Mucosa of descending colon (tissue), 3 donors: ENCODE measurements around the gene TRMT61A. TPM values are rescaled to one million over a fixed set of nuclear protein-coding genes. Genes with fewer than 3 reads are reported as not detected.

Experiments
- ATAC-seq: fragments of 200-7000 bp; cut with Tn5 transposase; one replicate; pipeline ENCODE4 v1.9.1; 2020; ENCODE audit warnings: mild to moderate bottlenecking, moderate library complexity
- DNase-seq, 3 donors: peaks; one replicate each; pipeline ENCODE4 v3.0.0-alpha.2; 2020
- H3K36me3 ChIP-seq: fragments of 200-600 bp; one replicate; pipeline ENCODE4 v1.8.0; 2021; ENCODE audit warnings: low read depth, mild to moderate bottlenecking
- H3K4me1 ChIP-seq: fragments of 200-600 bp; one replicate; pipeline ENCODE4 v1.8.0; 2021; ENCODE audit warnings: low read depth, mild to moderate bottlenecking
- H3K4me3 ChIP-seq: fragments of 200-600 bp; one replicate; pipeline ENCODE4 v1.8.0; 2021; ENCODE audit warnings: mild to moderate bottlenecking
- H3K9me3 ChIP-seq: fragments of 200-600 bp; one replicate; pipeline ENCODE4 v1.8.0; 2021; ENCODE audit warnings: mild to moderate bottlenecking
- intact Hi-C, 2 donors: fragments of 100-400 bp; cut with DNase I in 1 of 2; cut with micrococcal nuclease in 1 of 2; formaldehyde crosslinking; loops; one replicate each; pipeline versions ENCODE4 v1.11.0 to v1.11.1; 2022; cut with DNase I, micrococcal nuclease
- total RNA-seq, 3 donors: library from RNA; stranded (reverse); fragmentation: NEBNext Ultra II Directional in 2 of 3; extraction: Animal tissue kit (Norgen Biotek cat#: 25700) in 2 of 3; gene quantifications; one replicate each; pipeline versions ENCODE4 v1.2.1 to v1.2.4, GENCODE V29; 2021 to 2023
- TF ChIP-seq, protein P1 (sequence below): fragments of 200-600 bp; IDR thresholded peaks from one replicate; pipeline ENCODE4 v1.8.0; 2022; ENCODE audit warnings: antibody characterized with exemption, mild to moderate bottlenecking
- donor health status: DM: no; HTN: no; CAD: no; lungs with moderate emphysema.
- donor health status: DM: no; HTN: no; CAD: no.
- donor health status: DM: no; HTN: yes; CAD: no.

The TRMT61A gene
- total RNA-seq, 3 donors from 2014 or later = 10.2 to 23.7 (median 10.5) TPM

DNA sequence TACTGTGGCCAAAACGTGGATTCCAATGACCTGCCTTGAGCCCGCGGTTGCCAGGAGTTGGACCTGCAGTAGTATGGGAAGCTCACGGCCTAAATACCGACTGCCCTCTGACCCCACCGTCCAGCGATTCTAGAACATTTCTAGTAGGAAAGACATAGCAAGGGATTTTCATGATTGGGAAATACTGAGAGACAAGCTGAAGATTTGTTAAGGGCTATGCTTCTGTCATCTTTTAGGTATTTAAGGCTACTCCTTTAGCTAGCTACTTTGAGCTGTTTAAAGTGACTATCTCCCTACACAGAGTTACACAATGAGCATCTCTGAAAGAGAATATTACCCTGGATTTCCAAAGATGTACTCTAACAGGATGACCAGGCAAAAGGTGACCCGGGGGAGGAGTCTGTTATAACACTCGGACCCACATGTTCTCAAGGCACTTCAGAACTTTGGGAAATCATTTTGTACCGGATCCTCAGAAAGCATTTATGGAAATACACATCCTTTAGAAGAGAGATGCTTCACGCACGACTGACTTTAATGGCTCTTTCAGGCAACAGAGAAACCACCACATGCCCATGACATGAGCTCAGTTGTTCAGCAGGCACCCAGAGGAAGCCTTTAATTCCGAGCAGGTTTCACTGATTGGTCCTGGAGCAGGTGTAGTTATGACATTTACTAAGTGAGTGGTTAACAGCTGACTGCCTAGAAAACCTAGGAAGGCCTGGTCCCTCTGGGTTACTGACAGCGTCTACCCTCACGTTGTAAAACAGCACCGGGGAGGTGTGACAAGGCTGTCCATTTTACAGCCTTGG is 29.3 kb downstream of the TRMT61A start:
- ATAC-seq = no peak
- Histone ChIP-seq H3K36me3 (no peaks in the 10 kb centered on the region), H3K4me3 (no peak overlapping the region), H3K9me3 (no peaks in the 10 kb centered on the region), H3K4me1 (peaks cover 22% of the 10 kb centered on the region)
- TF ChIP-seq, protein P1, sequence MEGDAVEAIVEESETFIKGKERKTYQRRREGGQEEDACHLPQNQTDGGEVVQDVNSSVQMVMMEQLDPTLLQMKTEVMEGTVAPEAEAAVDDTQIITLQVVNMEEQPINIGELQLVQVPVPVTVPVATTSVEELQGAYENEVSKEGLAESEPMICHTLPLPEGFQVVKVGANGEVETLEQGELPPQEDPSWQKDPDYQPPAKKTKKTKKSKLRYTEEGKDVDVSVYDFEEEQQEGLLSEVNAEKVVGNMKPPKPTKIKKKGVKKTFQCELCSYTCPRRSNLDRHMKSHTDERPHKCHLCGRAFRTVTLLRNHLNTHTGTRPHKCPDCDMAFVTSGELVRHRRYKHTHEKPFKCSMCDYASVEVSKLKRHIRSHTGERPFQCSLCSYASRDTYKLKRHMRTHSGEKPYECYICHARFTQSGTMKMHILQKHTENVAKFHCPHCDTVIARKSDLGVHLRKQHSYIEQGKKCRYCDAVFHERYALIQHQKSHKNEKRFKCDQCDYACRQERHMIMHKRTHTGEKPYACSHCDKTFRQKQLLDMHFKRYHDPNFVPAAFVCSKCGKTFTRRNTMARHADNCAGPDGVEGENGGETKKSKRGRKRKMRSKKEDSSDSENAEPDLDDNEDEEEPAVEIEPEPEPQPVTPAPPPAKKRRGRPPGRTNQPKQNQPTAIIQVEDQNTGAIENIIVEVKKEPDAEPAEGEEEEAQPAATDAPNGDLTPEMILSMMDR = no peak
- intact Hi-C loops = loop anchor here in 1 of 2 donors (10.0 kb wide), 1 partner anchor 53 kb away; no protein-coding TSS in a partner anchor
- DNase-seq = no peak

DNA sequence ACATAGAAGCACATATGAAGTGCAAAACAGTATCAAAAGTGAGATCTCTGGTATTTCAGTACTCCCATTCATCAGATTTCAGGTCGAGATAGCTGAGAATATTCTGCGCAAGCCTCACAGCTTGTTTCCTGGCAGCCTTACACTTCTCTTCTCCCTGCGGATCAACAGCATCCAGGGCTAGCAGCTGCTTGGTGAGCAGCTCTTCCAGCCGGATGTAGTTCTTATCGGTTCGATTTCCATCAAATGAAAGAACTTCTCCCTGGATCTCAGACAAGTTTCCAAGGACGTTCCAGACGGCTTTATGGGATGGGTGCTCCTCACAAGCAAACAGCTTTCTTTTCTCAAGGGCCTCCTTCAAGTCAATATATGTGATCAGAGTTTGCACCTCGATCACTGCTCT is 30.8 kb downstream of the TRMT61A start:
- intact Hi-C loops = loop anchor here in 1 of 2 donors (10.0 kb wide), 1 partner anchor 55 kb away; no protein-coding TSS in a partner anchor
- Histone ChIP-seq H3K36me3 (no peaks in the 10 kb centered on the region), H3K4me3 (no peak overlapping the region), H3K4me1 (peaks cover 22% of the 10 kb centered on the region), H3K9me3 (no peaks in the 10 kb centered on the region)
- TF ChIP-seq, protein P1 = no peak
- DNase-seq = no peak
- ATAC-seq = no peak

DNA sequence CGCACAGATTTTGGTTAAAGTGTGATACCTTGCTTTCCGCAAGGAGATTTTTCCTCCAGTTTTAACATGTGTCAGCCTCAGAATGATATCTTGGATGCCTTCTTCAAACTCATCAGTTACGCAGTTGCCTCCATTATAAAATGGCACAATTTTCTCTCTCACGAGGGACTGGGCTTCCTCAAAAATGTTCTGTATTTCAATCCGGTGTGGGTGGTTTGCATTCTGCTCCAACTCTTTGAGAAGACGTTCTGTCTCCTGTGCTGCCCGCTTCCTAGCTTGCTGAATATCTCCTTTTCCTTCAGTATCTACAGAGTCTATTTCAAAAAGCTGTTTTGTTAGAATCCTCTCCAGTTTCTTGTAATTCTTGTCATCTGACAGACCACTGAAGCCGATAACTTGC is 31.7 kb downstream of the TRMT61A start:
- intact Hi-C loops = no loop called here
- peaks cover 22% of the 10 kb centered on the region for H3K4me1 ChIP-seq
- TF ChIP-seq, protein P1 = no peak
- no peak for ATAC-seq
- H3K36me3 ChIP-seq = no peaks in the 10 kb centered on the region
- H3K4me3 ChIP-seq = no peak overlapping the region
- H3K9me3 ChIP-seq = no peaks in the 10 kb centered on the region
- DNase-seq = no peak

DNA sequence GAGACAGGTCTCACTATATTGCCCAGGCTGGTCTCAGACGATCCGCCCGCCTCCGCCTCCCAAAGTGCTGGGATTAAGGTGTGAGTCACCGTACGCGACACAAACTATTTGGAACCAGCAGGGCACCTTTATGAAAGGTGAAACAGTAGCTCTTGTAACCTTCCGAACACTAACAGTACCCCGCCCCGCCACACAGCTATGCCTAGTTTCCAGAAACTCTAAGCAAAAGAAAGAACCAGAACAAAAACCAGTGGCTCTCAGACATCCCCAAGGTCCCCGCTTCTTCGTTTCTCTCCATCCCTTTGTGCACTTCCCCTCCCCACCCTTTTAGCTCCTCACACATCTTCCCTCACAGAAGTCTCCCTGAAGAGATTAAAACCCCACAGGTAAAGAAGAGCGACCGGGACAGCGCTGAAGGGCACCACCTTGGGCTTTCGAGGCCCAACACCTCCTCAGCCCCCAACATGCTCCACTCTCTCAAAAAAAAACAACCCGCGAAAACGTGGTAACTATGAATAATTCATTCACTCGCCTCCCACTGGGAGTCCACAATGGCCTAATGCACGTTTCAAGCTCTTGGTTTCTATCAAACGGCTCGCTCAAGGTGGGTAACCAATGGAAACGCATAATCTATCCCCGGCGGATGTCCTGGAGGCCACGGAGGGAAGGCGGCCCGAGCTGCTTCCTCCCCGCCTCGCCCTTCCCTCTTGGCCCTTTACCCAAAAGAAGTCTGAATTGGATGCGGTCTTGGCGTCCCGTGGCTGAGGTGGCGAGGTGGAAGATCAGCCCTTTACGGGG is 32.6 kb downstream of the TRMT61A start:
- ATAC-seq = peak; percentile 51
- peak in 1 of 3 donors; percentile 48 for DNase-seq
- TF ChIP-seq, protein P1 = no peak
- Histone ChIP-seq H3K4me3 (peak overlapping the region; percentile 97), H3K9me3 (no peaks in the 10 kb centered on the region), H3K36me3 (no peaks in the 10 kb centered on the region), H3K4me1 (peaks cover 22% of the 10 kb centered on the region)
- intact Hi-C loops = no loop called here

DNA sequence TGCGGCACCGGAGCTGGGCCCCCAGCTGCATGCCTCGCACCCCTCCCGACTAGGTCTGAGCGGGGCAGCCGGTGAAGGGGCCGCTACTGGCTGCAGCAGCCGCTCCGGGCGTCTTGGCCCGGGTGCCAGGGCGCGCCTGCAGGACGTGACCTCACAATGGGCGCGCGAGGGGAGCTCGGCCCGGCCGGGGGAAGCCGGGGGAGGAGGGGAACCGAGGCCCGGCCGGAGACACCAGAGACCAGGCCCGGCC is 33.1 kb downstream of the TRMT61A start:
- TF ChIP-seq, protein P1 = no peak
- Histone ChIP-seq H3K36me3 (no peaks in the 10 kb centered on the region), H3K4me1 (peaks cover 22% of the 10 kb centered on the region), H3K4me3 (peak overlapping the region; percentile 97), H3K9me3 (no peaks in the 10 kb centered on the region)
- intact Hi-C loops = no loop called here
- DNase-seq (no peak), ATAC-seq (no peak)
